ENCODE results near the gene POLR2B. TPM values are rescaled to one million over a fixed set of nuclear protein-coding genes. Genes with fewer than 3 reads are reported as not detected.

The POLR2B gene
- total RNA-seq, 1 experiment from 2014 or later: 117 TPM

Other genes with a start within 250 kb of the POLR2B start
- gene SPINK2, start 157.2 kb upstream of the POLR2B start, total RNA-seq (2021): 0.92 to 1.6 TPM (median 1.3 TPM) in 3 replicates
- gene REST, start 71.0 kb upstream of the POLR2B start, total RNA-seq (2021): 73.9 to 76.4 TPM (median 75.1 TPM) in 3 replicates
- 32.5 to 35.7 TPM (median 33.0 TPM) in 3 replicates for gene NOA1, start 1.3 kb upstream of the POLR2B start, total RNA-seq (2021)
- gene IGFBP7, start 131.5 kb downstream of the POLR2B start, total RNA-seq (2021): 1.0 to 1.5 TPM (median 1.4 TPM) in 3 replicates